Inflammatory macrophage treated with lipopolysaccharide for 4 hours (primary cell): ENCODE measurements around the gene GIT1.
"Not testable (repeated sequence)": the region's sequence is repeated elsewhere in the genome, so short reads cannot be mapped to it uniquely, and the experiment has no call there.

Source experiments
- DNase-seq: peaks from one replicate; pipeline ENCODE4 v3.0.0-alpha.2; 2020

The GIT1 gene

DNA sequence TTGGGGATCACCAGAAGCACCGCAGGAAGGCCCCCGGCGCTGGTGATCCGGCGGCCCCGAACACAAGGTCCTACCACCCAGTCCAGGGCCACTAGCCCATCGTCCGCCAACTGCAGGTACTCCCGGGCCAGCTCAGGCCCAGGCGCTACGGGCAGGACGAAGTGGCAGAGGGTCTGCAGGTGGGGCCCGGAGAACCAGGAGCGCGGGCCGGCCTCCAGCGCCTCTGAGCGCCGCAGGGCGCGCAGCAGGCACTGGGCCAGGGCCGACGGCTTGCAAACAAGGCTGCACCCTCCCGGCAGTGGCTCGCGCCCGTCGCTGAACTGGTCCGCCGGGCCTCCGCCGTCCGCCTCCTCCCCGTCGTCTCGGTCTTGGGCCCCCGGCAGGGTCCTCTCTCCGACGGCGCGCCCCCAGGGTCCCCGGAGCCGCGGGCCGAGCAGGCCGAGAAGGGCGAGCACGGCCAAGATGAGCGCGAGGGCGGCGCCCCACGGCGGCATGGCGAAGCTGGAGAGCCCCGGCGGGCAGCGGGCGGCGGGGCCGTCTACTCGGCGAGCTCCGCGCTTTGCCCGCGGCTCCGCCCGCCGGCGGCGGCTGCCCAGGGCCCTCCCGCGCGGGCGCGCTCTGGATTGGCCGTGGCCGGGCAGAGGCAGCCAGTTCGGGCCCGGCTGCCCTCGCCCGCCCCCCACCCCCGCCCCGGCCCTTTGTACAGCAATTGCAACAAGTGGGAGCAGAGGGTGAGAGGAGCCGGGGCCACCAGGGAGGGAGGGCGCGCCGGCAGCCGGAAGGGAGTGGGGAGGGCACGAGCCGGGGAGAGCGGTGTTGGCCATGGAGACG is 22.8 kb downstream of the GIT1 start, which contains the start of gene ABHD15:
Gene ABHD15 (minus strand): TSS at position 565 of the 831 bp plus-strand sequence. CDS start 71 bp downstream, at position 494.
- DNase-seq: peak; percentile 77

DNA sequence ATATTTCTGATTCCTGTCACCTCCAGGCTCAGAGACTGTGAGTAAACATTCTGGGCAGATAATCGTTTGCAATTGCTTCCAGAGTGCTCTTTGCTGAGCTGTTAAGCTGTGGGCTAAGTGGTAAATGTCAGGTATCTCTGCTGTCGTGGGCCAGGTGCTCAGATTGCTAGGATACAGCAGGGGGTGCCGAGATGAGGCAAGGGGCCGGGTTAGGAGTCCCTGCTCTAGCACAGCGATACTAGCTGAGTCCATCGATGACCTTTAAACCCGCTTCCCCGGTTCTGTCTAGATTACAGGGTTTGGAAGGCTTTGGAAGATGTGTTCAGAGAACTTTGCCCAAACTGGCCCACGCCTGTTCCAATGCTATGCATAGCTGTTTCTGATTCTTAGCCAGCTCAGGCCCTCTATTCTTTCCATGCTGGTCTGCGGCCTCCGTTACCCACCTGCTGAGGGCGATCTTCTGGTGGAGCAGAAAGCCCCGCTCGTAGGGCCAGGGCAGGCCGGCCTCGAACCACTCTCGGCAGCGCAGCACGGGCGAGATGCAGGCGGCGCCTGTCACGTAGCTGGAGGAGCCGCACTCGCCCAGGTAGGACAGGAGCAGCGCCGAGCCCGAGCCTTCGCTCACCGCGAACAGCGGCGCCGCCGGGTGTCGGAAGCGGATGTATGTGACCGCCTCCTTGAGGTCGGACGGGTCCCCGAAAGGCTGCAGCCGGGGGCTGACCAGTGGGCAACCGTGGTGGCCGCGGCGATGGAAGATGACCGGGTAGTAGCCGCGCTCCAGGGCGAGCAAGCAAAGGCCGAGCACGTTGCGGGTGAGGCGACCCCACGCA is 23.6 kb downstream of the GIT1 start:
- peak; percentile 29 for DNase-seq

DNA sequence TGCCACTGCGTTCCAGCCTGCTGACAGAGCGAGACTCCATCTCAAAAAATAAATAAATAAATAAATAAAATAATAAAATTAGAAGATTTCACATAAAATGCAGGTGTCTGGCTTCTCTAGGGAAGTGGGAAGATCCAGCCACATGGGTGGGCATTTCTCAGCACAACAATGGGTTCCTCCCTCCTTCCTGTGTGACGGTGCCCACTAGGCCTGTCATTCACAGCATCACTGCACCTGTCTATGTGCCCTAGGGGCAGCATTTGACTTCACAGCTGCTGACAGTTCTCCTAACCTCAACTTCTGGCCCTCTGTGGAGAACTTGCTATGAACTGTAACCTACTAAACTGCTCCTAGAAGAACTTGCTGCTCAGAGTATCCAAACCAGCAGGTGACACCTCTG is 25.6 kb downstream of the GIT1 start:
- DNase-seq: no peak

DNA sequence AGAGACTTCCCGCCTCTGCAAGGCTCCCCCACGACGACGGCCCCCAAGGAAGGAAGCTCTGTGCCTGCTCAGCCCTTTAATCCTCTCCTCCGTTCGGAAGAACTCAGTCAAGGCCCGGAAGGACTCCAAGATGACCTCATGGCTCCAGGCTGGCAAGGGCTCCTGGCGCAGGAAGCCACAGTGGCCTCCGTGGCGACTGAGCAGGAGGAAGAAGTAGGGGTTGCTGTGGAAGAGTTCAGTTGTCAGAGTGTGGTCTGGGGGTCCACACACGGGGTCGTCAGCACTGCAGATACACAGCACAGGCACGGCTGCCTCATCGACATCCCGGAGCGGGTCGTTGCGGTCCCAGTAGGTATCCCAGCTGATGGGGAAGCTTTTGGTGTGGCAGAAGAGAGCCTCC is 26.8 kb downstream of the GIT1 start:
- DNase-seq: no peak

DNA sequence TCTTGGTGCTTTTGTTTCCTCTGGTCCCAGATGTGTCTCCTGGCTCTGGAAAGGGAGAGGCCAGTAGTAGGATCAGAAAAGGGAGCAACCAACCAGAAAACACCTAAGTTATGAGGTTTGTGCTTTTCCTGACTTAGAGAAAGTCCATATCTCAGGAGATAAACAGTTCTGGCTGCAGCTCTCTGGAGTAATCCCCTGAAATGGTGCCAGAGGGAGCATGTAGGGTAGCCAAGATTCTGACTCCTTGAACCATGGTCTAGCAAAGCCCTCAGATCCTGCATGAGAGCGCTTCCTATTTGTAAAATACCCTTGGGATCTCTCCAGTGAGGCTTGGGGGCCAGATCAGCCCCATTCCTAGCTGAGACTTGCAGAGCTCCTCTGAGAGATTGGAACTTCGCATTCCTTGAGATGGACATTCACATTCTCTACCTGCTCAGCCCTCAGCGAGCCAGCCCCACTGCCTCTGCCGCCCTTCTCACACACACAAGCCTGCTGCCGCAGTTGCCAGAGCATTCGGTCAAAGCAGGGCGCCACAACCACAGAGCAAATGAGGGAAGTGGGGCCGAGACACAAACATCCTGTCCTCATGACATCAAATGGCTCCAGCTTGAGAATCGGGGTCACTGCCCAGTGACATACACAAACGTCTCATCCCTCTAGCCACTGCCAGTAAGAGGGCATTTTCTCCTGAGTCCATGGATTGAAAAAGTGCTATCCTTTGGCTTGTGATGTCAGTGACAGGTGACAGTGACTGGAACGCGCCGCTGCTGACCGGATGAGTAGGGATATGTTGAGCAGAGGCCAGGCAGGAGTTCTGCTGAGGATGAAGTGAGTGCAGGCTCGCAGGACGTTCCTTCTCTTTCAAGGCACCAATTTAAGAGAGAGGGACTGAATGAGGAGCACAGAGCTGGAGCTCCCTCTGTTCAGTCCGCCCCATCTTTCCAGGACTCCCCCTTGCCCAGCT is 27.6 kb downstream of the GIT1 start:
- peak; percentile 48 for DNase-seq

- peak; percentile 81 for DNase-seq
Observed at GRCh38 chr17:29560316-29560715, 29.1 kb downstream of the GIT1 start.

- DNase-seq: no peak
Observed at GRCh38 chr17:29559640-29560039, 29.8 kb downstream of the GIT1 start.

DNA sequence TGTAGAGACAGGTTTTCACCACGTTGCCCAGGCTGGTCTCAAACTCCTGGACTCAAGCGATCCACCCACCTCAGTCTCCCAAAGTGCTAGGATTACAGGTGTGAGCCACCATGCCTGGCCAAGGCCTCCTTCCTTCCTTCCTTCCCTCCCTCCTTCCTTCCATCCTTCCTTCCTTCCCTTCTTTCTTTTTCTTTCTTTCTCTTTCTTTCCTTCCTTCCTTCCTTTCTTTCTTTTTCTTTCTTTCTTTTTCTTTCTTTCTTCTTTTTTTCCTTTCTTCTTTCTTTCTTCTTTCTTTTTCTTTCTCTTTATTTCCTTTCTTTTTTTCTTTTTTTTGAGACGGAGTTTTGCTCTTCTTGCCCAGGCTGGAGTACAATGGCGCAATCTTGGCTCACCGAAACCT is 31.3 kb downstream of the GIT1 start:
- not testable (repeated sequence) for DNase-seq

DNA sequence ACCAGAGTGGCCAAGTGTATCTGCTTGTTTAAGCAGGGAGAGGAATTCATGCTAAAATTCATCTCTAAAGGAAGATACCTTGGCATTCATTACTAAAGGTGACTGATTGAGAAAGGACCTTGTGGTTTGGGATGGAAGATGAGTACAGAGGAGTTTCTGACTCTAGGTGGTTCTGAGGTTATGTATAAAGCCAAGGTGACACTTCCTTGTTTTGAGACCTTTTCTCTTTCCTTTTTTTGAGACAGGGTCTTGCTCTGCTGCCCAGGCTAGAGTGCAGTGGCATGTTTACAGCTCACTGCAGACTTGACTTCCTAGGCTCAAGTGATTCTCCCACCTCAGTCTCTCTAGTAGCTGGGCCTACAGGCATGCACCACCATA is 31.7 kb downstream of the GIT1 start:
- DNase-seq: no peak

DNA sequence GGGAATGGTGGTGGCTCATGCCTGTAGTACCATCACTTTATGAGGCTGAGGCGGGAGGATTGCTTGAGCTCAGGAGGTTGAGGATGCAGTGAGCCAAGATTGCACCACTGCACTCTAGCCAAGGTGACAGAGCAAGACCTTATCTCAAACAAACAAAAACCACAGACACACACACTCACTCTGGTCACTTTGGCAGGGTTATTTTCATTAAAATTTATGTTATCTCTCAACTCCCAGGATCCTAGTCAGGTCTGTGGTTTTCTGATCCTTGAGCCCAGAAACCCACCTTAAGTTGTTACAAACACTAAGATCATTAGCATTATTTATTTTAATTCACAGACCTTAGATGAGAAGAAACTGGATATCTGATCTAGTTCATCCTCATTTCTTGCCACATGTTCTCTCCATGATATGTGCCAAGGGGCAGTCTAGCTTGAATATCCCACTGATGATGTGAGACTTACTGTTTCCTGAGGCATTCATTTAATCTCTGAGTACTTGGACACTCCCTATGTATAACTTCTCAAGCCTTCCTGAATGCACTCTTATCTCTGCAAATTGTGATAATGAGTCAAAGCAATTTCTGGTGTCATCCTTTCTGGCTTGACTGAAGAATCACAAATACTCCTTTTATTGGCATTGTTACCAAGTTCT is 32.2 kb downstream of the GIT1 start:
- no peak for DNase-seq

GRCh38 chr17:29555840-29556239 is 33.6 kb downstream of the GIT1 start:
- DNase-seq: no peak

DNA sequence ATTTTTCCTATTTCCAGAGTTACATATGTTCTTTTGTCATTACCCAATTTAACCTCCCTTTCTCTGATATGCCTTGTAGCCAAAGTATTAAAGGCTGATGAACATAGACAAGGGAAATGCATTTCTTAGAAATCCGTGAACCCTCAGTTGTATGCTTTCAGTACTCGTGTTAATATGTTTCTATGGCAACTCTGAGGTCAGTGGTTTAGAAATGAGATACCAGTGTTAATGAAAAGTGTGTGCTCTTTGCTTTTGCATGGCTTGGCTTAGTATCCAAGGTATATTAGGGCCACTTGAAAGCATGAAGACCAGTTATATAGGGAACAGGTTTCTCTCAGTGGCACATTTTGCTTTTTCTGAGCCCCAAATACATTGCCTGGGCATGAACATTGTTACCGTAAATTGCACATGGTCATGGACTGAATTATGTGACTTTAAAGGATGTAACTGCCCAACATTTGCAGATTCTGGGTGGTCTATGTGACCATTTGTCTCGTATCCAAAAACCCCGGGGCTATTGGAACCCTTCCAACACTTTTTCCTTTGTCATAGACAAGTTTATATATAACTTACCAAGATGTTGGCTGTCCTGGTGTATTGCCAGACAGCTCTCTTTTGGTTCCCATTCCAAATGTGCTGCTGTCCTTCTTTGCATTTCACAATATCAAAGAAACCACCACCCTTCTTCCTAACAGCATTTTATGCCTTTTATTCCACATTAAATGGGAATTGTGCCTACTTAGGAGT is 40.1 kb downstream of the GIT1 start:
- DNase-seq: no peak

DNA sequence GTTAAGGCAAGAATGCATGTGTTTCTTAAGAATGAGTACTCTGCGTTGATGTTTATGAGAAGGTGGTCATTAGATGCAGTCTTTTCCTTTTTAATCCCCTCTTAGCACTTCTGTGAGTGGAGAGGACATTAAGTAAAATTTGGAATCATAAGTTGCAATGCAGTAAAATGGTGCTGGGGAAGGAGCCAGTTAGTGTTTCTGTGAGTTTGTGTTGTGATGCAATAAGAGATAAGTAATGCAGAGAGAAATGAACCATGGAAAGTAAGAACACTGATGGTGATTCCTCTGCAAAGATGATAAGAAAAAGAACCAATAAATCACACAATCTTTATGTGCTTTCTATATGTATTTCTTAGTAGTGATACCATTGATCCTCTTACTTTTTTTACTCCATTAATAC is 42.6 kb downstream of the GIT1 start:
- no peak for DNase-seq

DNA sequence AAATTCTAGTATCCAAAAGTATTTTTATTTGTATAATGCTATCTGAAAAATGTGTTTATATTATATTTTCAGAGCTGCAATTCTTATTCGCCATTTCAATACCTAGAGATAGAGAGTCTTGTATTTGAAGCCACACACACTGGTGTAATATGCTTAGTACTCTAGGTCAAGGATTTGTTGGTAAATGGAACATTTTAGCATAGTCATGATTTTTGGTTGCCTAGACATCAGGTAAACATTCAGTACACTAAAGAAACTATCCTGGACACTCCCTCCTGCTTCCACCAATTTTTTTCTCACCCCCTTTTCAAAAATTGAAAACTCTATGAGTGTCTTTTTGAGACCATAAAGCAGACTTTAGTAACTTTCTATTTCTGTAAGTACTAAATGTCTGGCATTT is 43.4 kb downstream of the GIT1 start:
- no peak for DNase-seq

DNA sequence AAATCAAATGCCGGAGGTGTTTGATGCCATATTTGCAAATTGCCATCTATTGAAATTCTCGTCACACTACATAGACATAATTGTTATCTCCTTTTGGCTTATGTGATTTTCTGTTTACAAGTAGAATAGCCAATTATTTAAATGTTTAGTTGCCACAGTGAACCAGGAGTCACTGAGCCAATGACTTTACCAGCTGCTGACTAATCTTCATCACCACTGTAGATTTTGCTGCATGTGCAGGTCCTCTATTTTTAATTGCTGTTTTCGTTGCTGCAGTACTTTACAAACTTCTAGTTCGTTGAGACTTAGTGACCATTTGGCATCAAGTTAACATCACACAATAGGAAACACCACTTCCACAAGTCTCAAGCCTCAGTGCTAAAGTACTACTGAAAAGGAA is 45.4 kb downstream of the GIT1 start:
- DNase-seq: no peak

- DNase-seq: no peak
Observed at GRCh38 chr17:29533976-29534375, 55.5 kb downstream of the GIT1 start.

DNA sequence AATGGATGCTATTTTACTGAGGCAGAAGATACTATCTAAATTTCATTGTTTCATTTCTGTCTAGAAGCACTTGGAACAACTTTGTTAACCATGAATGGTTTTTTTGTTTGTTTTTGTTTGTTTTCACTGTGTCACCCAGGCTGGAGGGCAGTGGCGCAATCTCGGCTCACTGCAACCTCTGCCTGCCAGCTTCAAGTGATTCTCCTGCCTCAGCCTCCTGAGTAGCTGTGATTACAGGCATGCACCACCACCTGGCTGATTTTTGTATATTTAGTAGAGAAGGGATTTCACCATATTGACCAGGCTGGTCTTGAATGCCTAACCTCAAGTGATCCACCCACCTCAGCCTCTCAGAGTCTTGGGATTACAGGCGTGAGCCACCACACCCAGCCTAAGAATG is 63.1 kb downstream of the GIT1 start:
- DNase-seq: no peak

GRCh38 chr17:29524692-29525091 is 64.8 kb downstream of the GIT1 start:
- DNase-seq: no peak
